Right ventricle myocardium inferior (tissue), 1 donor: ENCODE data around the gene RIMBP2. TPM values are rescaled to one million over a fixed set of nuclear protein-coding genes. Genes with fewer than 3 reads are reported as not detected.

Experiments
- ATAC-seq: fragments of 200-7000 bp; cut with Tn5 transposase; one replicate; pipeline ENCODE4 v1.9.1; 2020; ENCODE audit warnings: mild to moderate bottlenecking, moderate library complexity
- DNase-seq: peaks from one replicate; pipeline ENCODE4 v3.0.0; 2021; ENCODE audit errors: missing footprints
- intact Hi-C: fragments of 100-400 bp; cut with DNase I; formaldehyde crosslinking; loops from one replicate; pipeline ENCODE4 v1.11.0; 2022
- total RNA-seq: library from RNA; stranded (reverse); fragmentation: NEBNext Ultra II Directional; extraction: Animal tissue kit (Norgen Biotek cat#: 25700); gene quantifications from one replicate; pipeline ENCODE4 v1.2.1, GENCODE V29; 2021
- donor health status: DM: no; HTN: yes; CAD: no; lungs with severe emphysema.

RIMBP2 gene
- total RNA-seq, 1 donor from 2014 or later: not detected

DNA sequence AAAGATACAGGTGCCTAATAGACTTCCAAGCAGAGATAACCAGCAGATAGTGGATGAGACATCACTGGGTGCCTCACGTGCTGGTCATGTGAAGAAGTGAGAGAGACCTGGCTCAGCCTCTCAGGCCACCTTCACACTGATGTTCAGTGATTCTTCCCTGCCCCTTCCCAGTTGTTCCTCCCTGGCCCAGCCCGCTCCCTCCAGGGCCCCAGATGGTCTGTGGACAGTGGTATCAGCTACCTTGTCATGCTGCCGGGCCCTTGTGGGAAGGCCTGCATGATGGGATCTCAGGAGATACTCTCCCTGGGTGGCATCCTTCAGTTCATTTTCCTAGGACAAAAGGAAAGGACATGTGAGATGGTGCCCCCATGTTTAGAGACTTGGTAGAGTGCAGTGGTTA lies 198.5 kb downstream of the RIMBP2 start:
- ATAC-seq: no peak
- intact Hi-C loops: no loop called here
- no peak for DNase-seq

- intact Hi-C loops: no loop called here
- ATAC-seq (no peak), DNase-seq (no peak)
Measured at GRCh38 chr12:130514149-130514551, 201.9 kb downstream of the RIMBP2 start.

- intact Hi-C loops: no loop called here
- ATAC-seq: no peak
Measured at GRCh38 chr12:130513556-130513955, 202.5 kb downstream of the RIMBP2 start.

GRCh38 chr12:130511285-130511684 lies 204.8 kb downstream of the RIMBP2 start:
- no peak for DNase-seq
- ATAC-seq: no peak
- intact Hi-C loops: no loop called here

More at GRCh38 chr12:130513556-130513955, 202.5 kb downstream of the RIMBP2 start:
- DNase-seq: no peak

- intact Hi-C loops: no loop called here
- DNase-seq (no peak), ATAC-seq (no peak)
Measured at GRCh38 chr12:130509454-130509853, 206.6 kb downstream of the RIMBP2 start.

GRCh38 chr12:130508847-130509246 lies 207.3 kb downstream of the RIMBP2 start:
- intact Hi-C loops: no loop called here
- DNase-seq (no peak), ATAC-seq (no peak)

DNA sequence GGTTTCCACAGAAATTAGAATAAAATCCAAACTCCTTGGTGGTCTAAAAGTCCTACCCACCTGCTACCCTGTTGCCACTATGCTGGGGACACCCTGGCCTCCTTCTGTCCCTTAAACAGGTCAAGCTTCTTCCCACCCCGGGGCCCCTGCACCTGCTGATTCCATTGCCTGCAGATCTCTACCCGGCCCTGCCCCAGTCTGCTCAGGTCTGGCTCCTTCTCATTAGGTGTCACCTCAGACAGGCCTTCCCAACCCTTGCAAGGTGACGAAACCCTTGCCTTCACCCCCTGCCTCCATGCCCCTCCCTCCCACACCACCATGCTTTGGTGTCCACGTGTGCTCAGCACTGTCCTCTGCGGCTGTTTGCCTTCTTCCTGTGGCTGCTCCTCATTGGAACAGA lies 207.8 kb downstream of the RIMBP2 start:
- DNase-seq: no peak
- intact Hi-C loops: no loop called here
- no peak for ATAC-seq

DNA sequence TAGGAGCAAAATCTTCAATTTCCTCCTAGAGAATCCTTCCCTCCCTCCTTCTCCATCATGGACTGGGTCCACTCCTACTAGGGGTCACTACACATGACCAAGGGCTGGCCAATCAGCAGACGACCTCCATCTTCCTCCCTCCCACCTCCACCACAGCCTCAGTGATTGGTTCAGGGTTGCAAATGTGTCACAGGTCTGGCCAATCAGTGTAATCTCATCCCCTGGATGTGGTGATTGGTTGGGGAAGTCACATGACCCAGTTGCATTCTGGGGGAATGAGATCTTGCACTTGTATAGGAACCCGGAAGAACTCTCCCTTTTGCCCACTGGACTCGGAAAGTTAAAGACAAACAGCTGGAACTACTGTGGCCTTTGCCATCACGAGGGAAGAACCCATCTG lies 209.3 kb downstream of the RIMBP2 start:
- ATAC-seq (no peak), DNase-seq (no peak)
- intact Hi-C loops: no loop called here

- DNase-seq (no peak), ATAC-seq (no peak)
- intact Hi-C loops: no loop called here
Measured at GRCh38 chr12:130504840-130505175, 211.3 kb downstream of the RIMBP2 start.

DNA sequence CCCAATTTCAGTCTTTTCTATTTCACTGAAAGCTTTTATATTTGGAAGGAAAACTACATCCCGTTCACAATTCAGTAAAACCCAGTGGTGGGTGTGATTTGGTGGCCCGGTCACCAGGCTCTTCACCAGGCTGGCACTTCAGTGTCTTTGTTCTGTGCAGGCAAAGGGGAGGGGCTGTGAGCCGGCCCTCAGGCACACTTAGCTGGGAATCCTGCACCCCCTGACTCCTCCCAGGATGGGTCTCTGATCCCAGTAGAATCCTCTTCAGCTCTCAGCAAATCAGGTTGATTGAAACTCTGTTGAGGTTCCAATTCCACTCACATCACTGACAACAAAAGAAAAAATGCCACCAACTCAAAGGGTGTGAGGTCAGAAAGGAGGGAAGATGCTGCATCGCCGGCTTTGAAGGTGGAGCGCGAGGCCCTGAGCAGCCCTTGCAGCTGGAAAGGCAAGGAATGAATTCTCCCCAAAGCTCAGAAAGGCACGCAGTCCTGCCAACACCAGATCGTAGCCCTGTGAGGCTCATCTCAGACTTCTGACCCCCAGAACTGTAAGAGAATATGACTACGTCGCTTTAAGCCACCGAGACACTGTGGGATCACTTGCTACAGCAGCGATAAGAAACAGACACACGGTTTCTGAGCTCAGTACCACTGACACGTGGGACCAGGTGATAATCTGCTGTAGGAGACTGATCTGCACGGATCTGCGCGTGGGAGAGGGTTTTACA lies 211.8 kb downstream of the RIMBP2 start:
- intact Hi-C loops: no loop called here
- ATAC-seq: no peak
- no peak for DNase-seq

- no peak for ATAC-seq
- intact Hi-C loops: no loop called here
- no peak for DNase-seq
Measured at GRCh38 chr12:130501821-130502220, 214.3 kb downstream of the RIMBP2 start.

- ATAC-seq (no peak), DNase-seq (no peak)
- intact Hi-C loops: no loop called here
Measured at GRCh38 chr12:130500835-130501330, 215.2 kb downstream of the RIMBP2 start.

DNA sequence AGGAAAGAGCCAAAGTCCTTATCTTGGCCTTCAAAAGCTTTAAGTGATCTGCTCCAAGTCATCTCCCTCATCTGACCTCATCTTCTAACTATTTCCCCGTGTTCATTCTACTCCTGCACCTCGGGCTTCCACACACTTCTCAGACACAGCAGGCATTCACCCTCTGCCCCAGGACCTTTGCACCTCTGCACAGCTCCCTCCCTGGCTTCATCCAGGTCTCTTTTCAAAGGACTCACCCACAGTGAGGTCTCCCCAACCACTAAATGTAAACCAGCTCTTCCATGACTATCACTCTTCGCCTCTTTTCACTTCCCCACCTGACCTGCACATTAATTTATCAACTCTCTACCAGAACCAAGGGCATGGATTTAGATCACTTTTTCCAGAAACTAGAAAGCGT lies 216.6 kb downstream of the RIMBP2 start:
- no peak for ATAC-seq
- DNase-seq: no peak
- intact Hi-C loops: no loop called here

DNA sequence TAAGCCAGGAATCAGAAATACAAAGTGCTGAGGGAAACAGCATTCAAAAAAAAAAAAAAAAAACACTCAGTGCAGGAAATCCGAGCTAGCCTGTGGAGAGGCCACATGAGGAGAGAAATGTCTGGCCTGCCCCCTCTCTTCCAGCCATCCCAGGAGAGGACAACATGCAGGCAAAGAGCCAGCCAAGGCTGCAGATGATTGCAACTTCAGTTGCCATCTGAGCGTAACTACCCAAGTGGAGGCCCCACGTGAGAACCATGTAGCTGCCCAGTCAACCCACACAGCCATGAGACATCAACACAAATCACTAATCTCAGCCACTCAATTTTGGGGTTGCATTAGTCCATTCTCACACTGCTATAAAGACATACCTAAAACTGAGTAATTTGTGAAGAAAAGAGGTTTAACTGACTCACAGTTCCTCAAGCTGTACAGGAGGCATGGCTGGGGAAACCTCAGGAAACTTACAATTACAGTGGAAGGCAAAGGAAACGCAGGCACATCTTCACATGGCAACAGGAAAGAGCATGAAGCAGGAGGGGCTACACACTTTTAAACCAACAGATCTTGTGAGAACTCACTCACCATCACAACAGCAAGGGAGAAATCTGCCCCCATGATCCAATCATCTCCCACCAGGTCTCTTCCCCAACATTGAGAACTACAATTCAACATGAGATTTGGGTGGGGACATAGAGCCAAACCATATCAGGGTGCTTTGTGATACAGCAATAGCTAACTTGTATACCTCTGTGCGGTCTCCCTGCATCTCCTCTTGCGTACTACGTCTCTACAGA lies 217.3 kb downstream of the RIMBP2 start:
- intact Hi-C loops: no loop called here
- no peak for ATAC-seq
- no peak for DNase-seq

DNA sequence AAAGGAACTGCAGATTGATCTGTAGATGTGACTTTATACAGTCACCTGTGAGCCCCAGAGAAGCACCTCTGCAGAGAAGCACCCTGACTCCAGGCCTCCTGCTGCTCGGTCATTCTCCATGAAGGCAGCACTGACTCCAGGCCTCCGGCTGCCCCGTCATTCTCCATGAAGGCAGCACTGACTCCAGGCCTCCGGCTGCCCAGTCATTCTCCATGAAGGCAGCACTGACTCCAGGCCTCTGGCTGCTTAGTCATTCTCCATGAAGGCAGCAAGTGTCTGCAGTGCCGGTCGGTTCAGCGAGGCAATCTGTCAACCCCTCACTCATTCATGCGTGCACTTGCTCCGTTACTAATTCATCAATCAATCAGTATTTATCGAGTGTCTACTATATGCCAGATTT lies 218.1 kb downstream of the RIMBP2 start:
- ATAC-seq: no peak
- intact Hi-C loops: no loop called here

DNA sequence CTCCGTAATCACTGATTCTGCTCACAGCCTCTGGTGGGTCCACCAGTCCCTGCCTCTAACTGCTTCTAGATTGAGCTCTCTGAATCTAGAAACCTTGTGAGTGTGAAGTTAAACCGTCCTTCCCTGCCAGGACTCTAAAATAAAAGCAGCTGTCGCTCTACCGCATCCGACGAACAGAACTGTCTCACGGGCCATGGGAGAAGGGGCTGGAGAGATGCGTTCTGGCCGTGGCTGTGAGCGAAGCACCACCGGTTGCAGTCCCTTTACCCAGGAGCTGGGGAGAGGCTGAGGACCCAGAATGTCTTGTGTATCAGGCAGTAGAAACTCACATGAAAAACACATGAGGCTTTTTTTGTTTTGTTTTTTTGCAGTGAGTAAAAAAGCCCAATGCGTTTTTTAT lies 218.8 kb downstream of the RIMBP2 start:
- intact Hi-C loops: no loop called here
- ATAC-seq: no peak
- no peak for DNase-seq

More for the DNA sequence above, 218.1 kb downstream of the RIMBP2 start:
- no peak for DNase-seq

DNA sequence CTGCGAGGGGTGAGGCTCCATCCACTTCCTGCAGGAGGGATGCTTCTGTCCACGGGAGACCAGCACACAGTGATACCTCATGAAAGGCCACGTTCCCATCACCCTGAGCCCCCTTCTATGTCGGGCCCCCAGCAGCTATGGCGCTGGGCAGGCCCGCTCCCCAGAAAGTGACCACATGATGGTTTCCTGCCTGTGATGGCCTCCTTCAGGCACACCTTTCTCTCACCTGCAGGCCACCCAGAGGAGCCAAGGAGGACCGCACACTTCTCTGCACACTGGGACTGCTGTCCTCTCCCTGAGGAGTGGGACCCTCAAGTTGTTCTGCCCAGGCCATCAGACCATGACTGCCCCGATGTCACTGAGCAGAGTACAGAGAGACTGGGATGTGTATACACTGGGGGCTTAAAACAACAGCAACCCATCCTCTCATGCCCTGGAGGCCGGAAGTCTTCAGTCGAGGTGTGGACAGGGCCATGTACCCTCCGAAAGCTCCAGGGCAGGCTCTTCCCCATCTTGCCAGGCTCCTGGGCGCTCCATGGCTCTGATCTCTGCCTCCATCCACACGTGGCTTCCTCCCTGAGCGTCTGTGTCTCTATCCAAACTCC lies 219.5 kb downstream of the RIMBP2 start:
- no peak for DNase-seq
- intact Hi-C loops: no loop called here
- ATAC-seq: no peak

DNA sequence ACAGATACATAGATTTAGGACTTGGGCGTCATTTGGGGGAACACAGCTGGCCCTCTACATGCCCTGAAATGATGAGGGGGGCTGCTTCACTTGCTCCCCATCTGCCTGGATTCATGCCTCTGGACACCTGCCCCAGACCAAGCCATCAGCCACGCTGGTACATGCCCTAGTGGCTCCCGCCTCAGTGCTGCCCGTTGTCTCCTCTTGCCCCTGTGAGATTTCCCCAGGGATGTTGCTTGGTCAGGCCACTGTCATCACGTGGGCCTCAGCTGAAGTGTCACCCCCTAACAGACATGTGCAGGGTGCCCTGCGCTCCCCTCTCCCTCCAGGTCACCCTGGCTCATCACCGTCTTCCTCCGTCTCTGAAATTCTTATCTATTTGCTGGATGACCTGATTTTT lies 220.9 kb downstream of the RIMBP2 start:
- ATAC-seq (no peak), DNase-seq (no peak)
- intact Hi-C loops: no loop called here

GRCh38 chr12:130494736-130495135 lies 221.4 kb downstream of the RIMBP2 start:
- ATAC-seq (no peak), DNase-seq (no peak)
- intact Hi-C loops: no loop called here

- no peak for ATAC-seq
- intact Hi-C loops: no loop called here
Measured at GRCh38 chr12:130493951-130494350, 222.1 kb downstream of the RIMBP2 start.

More at GRCh38 chr12:130493951-130494350, 222.1 kb downstream of the RIMBP2 start:
- no peak for DNase-seq
